Activated CD8-positive, alpha-beta T cell treated with anti-CD3 and anti-CD28 coated beads for 36 hours (primary cell): ENCODE results near the gene WDR77. TPM values are rescaled to one million over a fixed set of nuclear protein-coding genes. Genes with fewer than 3 reads are reported as not detected.

Experiments used
- ATAC-seq: fragments of 200-7000 bp; cut with Tn5 transposase; one replicate; pipeline ENCODE4 v1.10.0; 2021; ENCODE audit warnings: mild to moderate bottlenecking, moderate library complexity
- CTCF ChIA-PET: fragments of 350-600 bp; sonication (Branson Sonifier 250); formaldehyde crosslinking; loops from one replicate; lab custom pipeline; 2021; ENCODE audit warnings: antibody characterized with exemption; lab: Charles Lee
- POLR2A ChIA-PET: fragments of 350-600 bp; sonication (Branson Sonifier 250); formaldehyde crosslinking; loops from one replicate; lab custom pipeline; 2021; ENCODE audit warnings: antibody characterized with exemption; lab: Charles Lee
- DNase-seq: peaks from one replicate; pipeline ENCODE4 v3.0.0-alpha.2; 2020
- H3K27ac Mint-ChIP-seq: one replicate; pipeline ENCODE4 v1.8.0; 2021; ENCODE audit warnings: mild to moderate bottlenecking, mixed read lengths
- H3K27me3 Mint-ChIP-seq: one replicate; pipeline ENCODE4 v1.8.0; 2021; ENCODE audit warnings: mixed read lengths
- H3K36me3 Mint-ChIP-seq: one replicate; pipeline ENCODE4 v1.8.0; 2021; ENCODE audit warnings: low read depth, mixed read lengths
- H3K4me1 Mint-ChIP-seq: one replicate; pipeline ENCODE4 v1.8.0; 2021; ENCODE audit warnings: low read depth, mixed read lengths
- H3K4me3 Mint-ChIP-seq: one replicate; pipeline ENCODE4 v1.8.0; 2021; ENCODE audit warnings: mild to moderate bottlenecking, moderate library complexity, mixed read lengths
- H3K9me3 Mint-ChIP-seq: one replicate; pipeline ENCODE4 v1.8.0; 2021; ENCODE audit warnings: mixed read lengths
- intact Hi-C: fragments of 100-400 bp; cut with micrococcal nuclease; formaldehyde crosslinking; loops from one replicate; pipeline ENCODE4 v1.10.0; 2022
- total RNA-seq, 2 experiments: library from RNA; stranded (reverse); gene quantifications; one replicate each; pipeline ENCODE4 v1.2.3, GENCODE V29; 2021
- TF ChIP-seq, protein P1 (sequence below): fragments of 200-600 bp; IDR thresholded peaks from one replicate; pipeline ENCODE4 v1.8.0; 2022; ENCODE audit warnings: antibody characterized with exemption, mild to moderate bottlenecking

WDR77 gene
- total RNA-seq, 2 experiments from 2014 or later: 54.0 to 54.6 TPM

DNA sequence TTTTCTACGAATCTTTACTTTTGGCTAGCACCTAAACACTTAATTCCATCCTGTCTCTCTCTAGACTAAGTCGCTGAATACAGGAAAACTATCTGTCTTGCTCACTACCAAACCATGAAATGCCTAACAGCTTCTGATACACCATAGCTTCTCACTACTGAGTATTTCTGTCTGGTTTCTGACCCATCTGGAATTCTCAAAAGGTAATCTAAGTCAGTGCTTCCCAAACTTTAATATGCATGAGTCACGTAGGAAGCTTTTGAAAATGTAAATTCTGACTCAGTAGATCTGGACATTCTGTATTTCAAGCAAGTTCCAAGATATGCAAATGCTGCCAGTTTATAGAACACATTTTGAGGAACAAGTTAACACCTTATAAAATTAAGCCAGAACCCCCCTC, 12.3 kb downstream of the WDR77 start:
- ChIA-PET CTCF (interaction anchor here (1.1 to 2.0 kb wide), 3 partner anchors 8 to 37 kb away, joined by 3 to 8 read pairs (median 5); partner anchors contain the start of gene OVGP1), POLR2A (interaction anchor here (1.0 to 2.8 kb wide), 3 partner anchors 12 to 297 kb away, joined by 3 to 13 read pairs (median 4); partner anchors contain the start of genes ATP5PB, CEPT1, DRAM2 and WDR77)
- TF ChIP-seq, protein P1, sequence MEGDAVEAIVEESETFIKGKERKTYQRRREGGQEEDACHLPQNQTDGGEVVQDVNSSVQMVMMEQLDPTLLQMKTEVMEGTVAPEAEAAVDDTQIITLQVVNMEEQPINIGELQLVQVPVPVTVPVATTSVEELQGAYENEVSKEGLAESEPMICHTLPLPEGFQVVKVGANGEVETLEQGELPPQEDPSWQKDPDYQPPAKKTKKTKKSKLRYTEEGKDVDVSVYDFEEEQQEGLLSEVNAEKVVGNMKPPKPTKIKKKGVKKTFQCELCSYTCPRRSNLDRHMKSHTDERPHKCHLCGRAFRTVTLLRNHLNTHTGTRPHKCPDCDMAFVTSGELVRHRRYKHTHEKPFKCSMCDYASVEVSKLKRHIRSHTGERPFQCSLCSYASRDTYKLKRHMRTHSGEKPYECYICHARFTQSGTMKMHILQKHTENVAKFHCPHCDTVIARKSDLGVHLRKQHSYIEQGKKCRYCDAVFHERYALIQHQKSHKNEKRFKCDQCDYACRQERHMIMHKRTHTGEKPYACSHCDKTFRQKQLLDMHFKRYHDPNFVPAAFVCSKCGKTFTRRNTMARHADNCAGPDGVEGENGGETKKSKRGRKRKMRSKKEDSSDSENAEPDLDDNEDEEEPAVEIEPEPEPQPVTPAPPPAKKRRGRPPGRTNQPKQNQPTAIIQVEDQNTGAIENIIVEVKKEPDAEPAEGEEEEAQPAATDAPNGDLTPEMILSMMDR: no peak
- Mint-ChIP-seq H3K9me3 (no peaks in the 10 kb centered on the region), H3K4me1 (peaks cover under 1% of the 10 kb centered on the region), H3K27me3 (no peaks in the 10 kb centered on the region), H3K27ac (peak overlapping the region; percentile 41), H3K4me3 (no peak overlapping the region), H3K36me3 (peaks cover 25% of the 10 kb centered on the region)
- ATAC-seq (no peak), DNase-seq (no peak)
- intact Hi-C loops: no loop called here

DNA sequence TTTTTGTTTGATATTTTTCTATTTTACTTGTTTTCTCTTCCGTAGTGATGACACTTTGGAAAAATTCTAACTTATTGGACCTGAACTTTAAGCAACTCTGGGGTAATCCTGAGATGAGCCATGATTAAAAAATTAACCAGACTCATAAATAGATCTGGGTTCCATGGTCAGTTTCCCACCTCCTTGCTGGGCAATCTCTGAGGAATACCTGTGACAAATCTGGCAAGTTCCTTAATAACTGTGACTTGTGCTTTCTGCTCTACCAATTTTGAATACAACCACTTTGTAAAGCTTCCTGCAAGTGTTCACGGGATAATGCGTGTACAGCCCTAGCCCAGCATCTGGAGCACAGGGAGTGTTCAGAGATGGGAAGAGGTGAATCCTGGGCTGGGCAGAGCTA, 24.8 kb downstream of the WDR77 start:
- ChIA-PET CTCF (interaction anchor here (1.4 to 1.7 kb wide), 2 partner anchors 17 to 116 kb away, joined by 3 to 4 read pairs; no protein-coding TSS in a partner anchor), POLR2A (no interaction called here)
- Mint-ChIP-seq H3K27ac (no peak overlapping the region), H3K9me3 (no peaks in the 10 kb centered on the region), H3K27me3 (no peaks in the 10 kb centered on the region), H3K36me3 (no peaks in the 10 kb centered on the region), H3K4me3 (no peak overlapping the region), H3K4me1 (no peaks in the 10 kb centered on the region)
- no peak for DNase-seq
- intact Hi-C loops: no loop called here
- no peak for ATAC-seq
- TF ChIP-seq, protein P1: no peak

DNA sequence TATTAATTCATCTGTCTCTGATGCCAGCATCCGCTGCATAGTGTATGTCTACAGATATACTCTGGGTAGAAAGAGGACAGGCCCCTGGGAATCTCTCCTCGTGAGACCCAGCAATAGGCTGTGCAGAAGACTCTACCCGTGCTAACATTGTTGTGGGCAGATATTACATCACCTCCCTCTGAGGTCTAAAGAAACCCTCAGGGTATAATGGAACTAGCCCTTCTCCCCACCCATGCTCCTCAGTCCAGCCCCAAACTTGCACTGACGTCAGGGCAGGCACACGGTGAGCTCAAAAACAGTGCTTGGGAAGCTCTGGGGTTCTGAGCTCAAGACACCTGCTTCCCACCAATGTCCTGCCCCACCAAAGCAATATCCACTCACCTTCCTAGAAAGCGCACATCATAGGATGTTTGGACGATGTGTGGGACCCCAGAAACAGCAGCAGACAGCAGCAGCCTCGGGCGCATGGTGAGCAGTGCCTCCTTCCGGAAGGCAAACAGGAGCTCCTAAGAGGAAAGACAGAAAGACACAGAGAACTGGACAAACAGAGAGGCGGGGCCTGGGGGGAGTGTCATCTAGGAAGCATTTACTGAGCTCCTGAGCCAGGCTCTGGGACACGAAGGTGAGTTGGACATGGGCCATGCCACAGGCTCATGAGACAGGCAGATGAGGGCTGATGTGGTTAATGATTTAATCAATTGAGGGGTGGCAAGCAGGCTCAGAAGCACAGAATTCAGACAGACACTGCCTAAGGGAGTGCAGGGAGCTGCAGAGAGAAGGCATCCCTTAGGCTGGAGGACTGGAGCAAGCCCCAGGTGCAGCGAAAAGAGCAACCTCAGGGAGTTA, 26.3 kb downstream of the WDR77 start:
- ChIA-PET POLR2A (interaction anchor here (2.2 kb wide), 1 partner anchor 13 kb away, joined by 6 read pairs; no protein-coding TSS in a partner anchor), CTCF (interaction anchor here (1.2 to 1.4 kb wide), 2 partner anchors 20 to 115 kb away, joined by 3 read pairs; no protein-coding TSS in a partner anchor)
- H3K4me1 Mint-ChIP-seq: no peaks in the 10 kb centered on the region
- H3K4me3 Mint-ChIP-seq: no peak overlapping the region
- peaks cover 2% of the 10 kb centered on the region for H3K36me3 Mint-ChIP-seq
- no peak for DNase-seq
- H3K27ac Mint-ChIP-seq: no peak overlapping the region
- no peak for ATAC-seq
- intact Hi-C loops: no loop called here
- TF ChIP-seq, protein P1: no peak
- H3K9me3 Mint-ChIP-seq: no peaks in the 10 kb centered on the region
- H3K27me3 Mint-ChIP-seq: no peaks in the 10 kb centered on the region

DNA sequence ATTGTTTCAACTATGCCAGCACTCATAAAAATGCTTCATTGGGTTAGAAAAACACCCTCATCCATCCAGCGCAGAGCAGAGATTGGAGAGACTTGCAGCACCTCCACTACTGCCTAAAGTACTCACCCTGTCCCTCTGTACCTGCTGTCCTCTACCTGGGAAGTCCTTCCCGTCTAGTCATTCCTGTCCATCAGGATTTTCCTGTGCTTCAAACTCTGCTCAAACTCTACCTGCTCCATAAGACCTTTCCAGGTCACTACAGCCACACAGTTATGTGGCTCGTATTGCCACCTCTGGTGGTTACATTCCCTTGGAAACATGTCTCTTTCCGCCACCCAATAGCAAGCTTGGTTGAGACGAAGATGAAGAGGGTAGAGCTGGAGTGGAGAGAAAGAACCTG, 28.7 kb downstream of the WDR77 start:
- H3K36me3 Mint-ChIP-seq: peaks cover 2% of the 10 kb centered on the region
- H3K4me3 Mint-ChIP-seq: no peak overlapping the region
- H3K27me3 Mint-ChIP-seq: no peaks in the 10 kb centered on the region
- H3K4me1 Mint-ChIP-seq: no peaks in the 10 kb centered on the region
- DNase-seq (no peak), ATAC-seq (no peak)
- H3K9me3 Mint-ChIP-seq: no peaks in the 10 kb centered on the region
- TF ChIP-seq, protein P1: no peak
- ChIA-PET CTCF (interaction anchor here (0.9 kb wide), 1 partner anchor 390 kb away, joined by 3 read pairs; no protein-coding TSS in a partner anchor), POLR2A (interaction anchor here (1.6 kb wide), 1 partner anchor 29 kb away, joined by 3 read pairs; the partner anchor contains the start of genes ATP5PB and WDR77)
- no peak overlapping the region for H3K27ac Mint-ChIP-seq
- intact Hi-C loops: no loop called here

DNA sequence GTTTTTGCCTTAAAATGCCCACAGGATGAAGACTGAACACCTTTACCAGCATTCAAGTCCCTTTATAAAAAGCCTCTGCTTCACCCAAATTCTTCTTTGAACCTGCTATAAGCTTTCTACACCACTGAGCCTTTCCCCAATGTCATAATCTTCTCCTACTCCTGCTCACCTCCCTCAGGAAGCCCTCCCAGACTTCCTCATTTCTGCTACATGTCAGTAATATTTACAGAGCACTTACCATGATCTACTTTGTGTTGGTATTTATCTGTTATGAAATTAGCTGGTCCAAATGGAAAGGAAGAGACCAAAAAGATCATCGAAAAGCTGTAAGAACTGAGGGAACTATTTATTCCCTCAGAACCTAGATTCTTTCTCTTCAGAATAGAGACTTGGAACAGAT, 30.0 kb downstream of the WDR77 start:
- TF ChIP-seq, protein P1: no peak
- no peak overlapping the region for H3K27ac Mint-ChIP-seq
- no peaks in the 10 kb centered on the region for H3K27me3 Mint-ChIP-seq
- no peak overlapping the region for H3K4me3 Mint-ChIP-seq
- H3K4me1 Mint-ChIP-seq: no peaks in the 10 kb centered on the region
- ChIA-PET POLR2A (no interaction called here), CTCF (interaction anchor here (1.0 to 1.2 kb wide), 2 partner anchors 13 to 19 kb away, joined by 3 read pairs; no protein-coding TSS in a partner anchor)
- no peaks in the 10 kb centered on the region for H3K9me3 Mint-ChIP-seq
- no peak for DNase-seq
- peaks cover 2% of the 10 kb centered on the region for H3K36me3 Mint-ChIP-seq
- intact Hi-C loops: no loop called here
- no peak for ATAC-seq
